Tibial artery (tissue), 4 donors: ENCODE data around the gene FHL5.
"Not testable (repeated sequence)": the region's sequence is repeated elsewhere in the genome, so short reads cannot be mapped to it uniquely, and the experiment has no call there.

Experiments
- DNase-seq, 2 donors: peaks; one replicate each; pipeline ENCODE4 v3.0.0-alpha.2; 2019
- H3K27ac ChIP-seq, 2 donors: fragments of 200-600 bp; sonication (generic) in 1 of 2; 1 replicate in 1 of 2; 2 replicates in 1 of 2; pipeline ENCODE4 v1.5.1; 2018 to 2019; ENCODE audit warnings: mild to moderate bottlenecking in 1 of 2
- H3K27me3 ChIP-seq, 2 donors: fragments of 200-600 bp; sonication (generic) in 1 of 2; one replicate each; pipeline versions ENCODE4 v1.5.1 to v1.6.0; 2016 to 2019
- H3K36me3 ChIP-seq, 3 donors: fragments of 200-600 bp; sonication (generic) in 2 of 3; one replicate each; pipeline ENCODE4 v1.5.1; 2016 to 2019; ENCODE audit warnings: mild to moderate bottlenecking in 2 of 3
- H3K4me1 ChIP-seq, 4 donors: fragments of 200-600 bp; sonication (generic) in 2 of 4; 1 replicate in 3 of 4; 2 replicates in 1 of 4; pipeline ENCODE4 v1.5.1; 2016 to 2019
- H3K4me3 ChIP-seq, 2 donors: fragments of 200-600 bp; sonication (generic) in 1 of 2; 1 replicate in 1 of 2; 2 replicates in 1 of 2; pipeline ENCODE4 v1.5.1; 2018 to 2019; ENCODE audit warnings: mild to moderate bottlenecking in 2 of 2
- H3K9me3 ChIP-seq, 3 donors: fragments of 200-600 bp; sonication (generic) in 1 of 3; one replicate each; pipeline ENCODE4 v1.5.1; 2016 to 2019
- CTCF ChIP-seq, 2 experiments: fragments of 200-600 bp in 1 of 2; fragments of 450-650 bp in 1 of 2; IDR thresholded peaks; one replicate each; pipeline ENCODE4 v1.5.1; 2017 to 2019; ENCODE audit warnings: antibody characterized with exemption in 2 of 2, mild to moderate bottlenecking in 1 of 2, moderate library complexity in 1 of 2
- intact Hi-C: fragments of 100-400 bp; cut with DNase I; formaldehyde crosslinking; loops from one replicate; pipeline ENCODE4 v1.15.0; 2023; ENCODE audit warnings: low total_unique reads

FHL5 gene

GRCh38 chr6:96624957-96625356 lies 62.0 kb downstream of the FHL5 start:
- intact Hi-C loops, result loop anchor here (5.0 to 10.0 kb wide), 3 partner anchors 137 to 430 kb away; partner anchors contain the start of gene NDUFAF4

GRCh38 chr6:96626759-96627364 lies 63.9 kb downstream of the FHL5 start:
- peak overlapping the region in 1 of 2 donors; percentile 65 for H3K27ac ChIP-seq
- H3K36me3 ChIP-seq, result no peaks in the 10 kb centered on the region
- DNase-seq, result no peak
- no peaks in the 10 kb centered on the region for H3K27me3 ChIP-seq
- TF ChIP-seq CTCF (IDR thresholded peaks at IDR 0.05), result peak; percentile 33 to 46
- H3K4me1 ChIP-seq, result peaks cover 0 to 54% (median 2%) of the 10 kb centered on the region in 4 donors
- no peaks in the 10 kb centered on the region for H3K9me3 ChIP-seq
- H3K4me3 ChIP-seq, result no peak overlapping the region
- intact Hi-C loops, result loop anchor here (5.0 to 10.0 kb wide), 3 partner anchors 135 to 428 kb away; partner anchors contain the start of gene NDUFAF4

More at GRCh38 chr6:96624957-96625356, 62.0 kb downstream of the FHL5 start:
- Histone ChIP-seq H3K4me1 (peaks cover 0 to 73% (median 4%) of the 10 kb centered on the region in 4 donors), H3K9me3 (no peaks in the 10 kb centered on the region), H3K36me3 (no peaks in the 10 kb centered on the region), H3K27ac (peak overlapping the region in 1 of 2 donors; percentile 65), H3K27me3 (no peaks in the 10 kb centered on the region), H3K4me3 (no peak overlapping the region)
- no peak for TF ChIP-seq CTCF (IDR thresholded peaks at IDR 0.05)
- DNase-seq, result no peak

GRCh38 chr6:96631248-96631647 lies 68.3 kb downstream of the FHL5 start:
- H3K36me3 ChIP-seq, result no peaks in the 10 kb centered on the region

GRCh38 chr6:96637979-96638378 lies 75.1 kb downstream of the FHL5 start:
- H3K4me3 ChIP-seq, H3K27ac ChIP-seq, H3K27me3 ChIP-seq, H3K36me3 ChIP-seq, intact Hi-C loops, H3K9me3 ChIP-seq, H3K4me1 ChIP-seq, DNase-seq: not testable (repeated sequence)

More at GRCh38 chr6:96631248-96631647, 68.3 kb downstream of the FHL5 start:
- TF ChIP-seq CTCF (IDR thresholded peaks at IDR 0.05), result no peak
- H3K27me3 ChIP-seq, result no peaks in the 10 kb centered on the region
- no peak overlapping the region for H3K4me3 ChIP-seq
- H3K4me1 ChIP-seq, result peaks cover 0 to 10% (median 0%) of the 10 kb centered on the region in 4 donors
- no peak for DNase-seq
- no peak overlapping the region for H3K27ac ChIP-seq
- intact Hi-C loops, result no loop called here
- H3K9me3 ChIP-seq, result no peaks in the 10 kb centered on the region

GRCh38 chr6:96645106-96645505 lies 82.2 kb downstream of the FHL5 start:
- H3K36me3 ChIP-seq, result no peaks in the 10 kb centered on the region
- intact Hi-C loops, result no loop called here

More at GRCh38 chr6:96645106-96645505, 82.2 kb downstream of the FHL5 start:
- TF ChIP-seq CTCF (IDR thresholded peaks at IDR 0.05), result no peak
- H3K27me3 ChIP-seq, result no peaks in the 10 kb centered on the region
- H3K27ac ChIP-seq, result peak overlapping the region; percentile 40 to 53
- H3K4me3 ChIP-seq, result peak overlapping the region; percentile 2 to 13
- peaks cover 0 to 25% (median 2%) of the 10 kb centered on the region in 4 donors for H3K4me1 ChIP-seq
- DNase-seq, result no peak
- no peaks in the 10 kb centered on the region for H3K9me3 ChIP-seq
